ENCODE measurements around the gene FGR. TPM values are rescaled to one million over a fixed set of nuclear protein-coding genes. Genes with fewer than 3 reads are reported as not detected.

Gene FGR
- total and polyA plus RNA-seq, 2 experiments from 2014 or later, result 0.53 to 0.56 TPM

DNA sequence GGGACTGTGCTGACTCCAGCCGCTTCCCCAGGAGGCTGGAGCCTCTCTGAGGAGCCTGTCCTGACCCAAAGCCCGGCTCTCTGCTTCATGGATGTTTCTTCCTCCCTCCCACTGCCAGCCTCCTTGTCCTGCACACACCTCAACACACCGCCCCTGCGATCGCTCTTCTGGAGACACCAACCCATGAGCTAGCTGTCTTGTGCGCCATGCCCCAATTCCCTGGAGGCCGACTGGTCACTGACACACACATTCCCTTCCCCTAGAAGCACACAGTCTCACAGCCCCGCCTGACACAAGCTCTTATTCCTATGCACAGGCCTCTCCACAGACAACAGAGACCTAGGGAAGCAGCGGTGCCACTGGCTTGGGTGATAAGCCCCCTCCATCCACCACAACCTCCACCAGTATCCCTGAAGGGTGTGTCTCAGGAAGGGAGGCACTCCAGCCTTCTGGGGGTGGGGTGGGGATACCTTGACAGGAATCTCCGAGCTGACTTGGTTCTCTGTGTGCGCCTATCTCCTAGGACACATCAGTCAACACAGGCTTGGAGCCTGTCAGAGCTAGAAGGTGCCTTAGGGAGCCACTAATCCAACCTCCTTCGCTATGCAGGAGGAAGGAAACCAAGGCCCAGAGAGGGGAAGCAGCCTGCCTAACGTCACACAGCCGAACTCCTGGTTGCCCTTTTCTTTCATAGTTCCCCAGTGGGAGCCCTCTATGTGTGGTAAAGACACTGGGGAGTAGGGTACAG is 62.1 kb downstream of the FGR start:
- Mint-ChIP-seq H3K27ac (peak overlapping the region; percentile 74), H3K36me3 (ENCODE audit: low read depth) (no peaks in the 10 kb centered on the region), H3K9me3 (no peaks in the 10 kb centered on the region; the same call in 2 of the 3 replicates), H3K4me3 (peak overlapping the region; percentile 69), H3K4me1 (peaks cover 75% of the 10 kb centered on the region), H3K27me3 (ENCODE audit: insufficient read depth, low read depth, poor library complexity) (peaks cover 13% of the 10 kb centered on the region)
- Histone ChIP-seq H3K27ac (ENCODE audit: low read depth) (peak overlapping the region; percentile 98; the same call in 1 of the 2 replicates), H3K4me2 (peak overlapping the region; percentile 92), H3K27me3 (ENCODE audit: insufficient read depth) (no peaks in the 10 kb centered on the region), H3K4me3 (peak overlapping the region; percentile 54; the same call in 1 of the 2 replicates), H2AFZ (no peak overlapping the region), H3K36me3 (ENCODE audit: insufficient read depth) (no peaks in the 10 kb centered on the region), H3K4me1 (ENCODE audit: insufficient read depth) (peaks cover 66% of the 10 kb centered on the region), H3K9me2 (ENCODE audit: insufficient read depth) (no peaks in the 10 kb centered on the region), H4K20me1 (replicated peaks; ENCODE audit: insufficient read depth) (peaks cover 7% of the 10 kb centered on the region), H3F3A (replicated peaks; ENCODE audit: low read depth) (peaks cover 68% of the 10 kb centered on the region), H3K79me2 (replicated peaks; ENCODE audit: insufficient read depth) (peaks cover 27% of the 10 kb centered on the region)
- DNase-seq (ENCODE audit: low spot score), result no peak
- no peak for ATAC-seq
- TF ChIP-seq NANOG (IDR thresholded peaks at IDR 0.05; ENCODE audit: borderline replicate concordance) (no peak), POLR2AphosphoS5 (IDR thresholded peaks at IDR 0.05; ENCODE audit: low read depth) (no peak), JUNB (IDR thresholded peaks at IDR 0.05; ENCODE audit: unreplicated experiment) (no peak)
- TF ChIP-seq, protein P1, sequence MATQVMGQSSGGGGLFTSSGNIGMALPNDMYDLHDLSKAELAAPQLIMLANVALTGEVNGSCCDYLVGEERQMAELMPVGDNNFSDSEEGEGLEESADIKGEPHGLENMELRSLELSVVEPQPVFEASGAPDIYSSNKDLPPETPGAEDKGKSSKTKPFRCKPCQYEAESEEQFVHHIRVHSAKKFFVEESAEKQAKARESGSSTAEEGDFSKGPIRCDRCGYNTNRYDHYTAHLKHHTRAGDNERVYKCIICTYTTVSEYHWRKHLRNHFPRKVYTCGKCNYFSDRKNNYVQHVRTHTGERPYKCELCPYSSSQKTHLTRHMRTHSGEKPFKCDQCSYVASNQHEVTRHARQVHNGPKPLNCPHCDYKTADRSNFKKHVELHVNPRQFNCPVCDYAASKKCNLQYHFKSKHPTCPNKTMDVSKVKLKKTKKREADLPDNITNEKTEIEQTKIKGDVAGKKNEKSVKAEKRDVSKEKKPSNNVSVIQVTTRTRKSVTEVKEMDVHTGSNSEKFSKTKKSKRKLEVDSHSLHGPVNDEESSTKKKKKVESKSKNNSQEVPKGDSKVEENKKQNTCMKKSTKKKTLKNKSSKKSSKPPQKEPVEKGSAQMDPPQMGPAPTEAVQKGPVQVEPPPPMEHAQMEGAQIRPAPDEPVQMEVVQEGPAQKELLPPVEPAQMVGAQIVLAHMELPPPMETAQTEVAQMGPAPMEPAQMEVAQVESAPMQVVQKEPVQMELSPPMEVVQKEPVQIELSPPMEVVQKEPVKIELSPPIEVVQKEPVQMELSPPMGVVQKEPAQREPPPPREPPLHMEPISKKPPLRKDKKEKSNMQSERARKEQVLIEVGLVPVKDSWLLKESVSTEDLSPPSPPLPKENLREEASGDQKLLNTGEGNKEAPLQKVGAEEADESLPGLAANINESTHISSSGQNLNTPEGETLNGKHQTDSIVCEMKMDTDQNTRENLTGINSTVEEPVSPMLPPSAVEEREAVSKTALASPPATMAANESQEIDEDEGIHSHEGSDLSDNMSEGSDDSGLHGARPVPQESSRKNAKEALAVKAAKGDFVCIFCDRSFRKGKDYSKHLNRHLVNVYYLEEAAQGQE (IDR thresholded peaks at IDR 0.05; ENCODE audit: unreplicated experiment), result no peak
- TF ChIP-seq, protein P2, sequence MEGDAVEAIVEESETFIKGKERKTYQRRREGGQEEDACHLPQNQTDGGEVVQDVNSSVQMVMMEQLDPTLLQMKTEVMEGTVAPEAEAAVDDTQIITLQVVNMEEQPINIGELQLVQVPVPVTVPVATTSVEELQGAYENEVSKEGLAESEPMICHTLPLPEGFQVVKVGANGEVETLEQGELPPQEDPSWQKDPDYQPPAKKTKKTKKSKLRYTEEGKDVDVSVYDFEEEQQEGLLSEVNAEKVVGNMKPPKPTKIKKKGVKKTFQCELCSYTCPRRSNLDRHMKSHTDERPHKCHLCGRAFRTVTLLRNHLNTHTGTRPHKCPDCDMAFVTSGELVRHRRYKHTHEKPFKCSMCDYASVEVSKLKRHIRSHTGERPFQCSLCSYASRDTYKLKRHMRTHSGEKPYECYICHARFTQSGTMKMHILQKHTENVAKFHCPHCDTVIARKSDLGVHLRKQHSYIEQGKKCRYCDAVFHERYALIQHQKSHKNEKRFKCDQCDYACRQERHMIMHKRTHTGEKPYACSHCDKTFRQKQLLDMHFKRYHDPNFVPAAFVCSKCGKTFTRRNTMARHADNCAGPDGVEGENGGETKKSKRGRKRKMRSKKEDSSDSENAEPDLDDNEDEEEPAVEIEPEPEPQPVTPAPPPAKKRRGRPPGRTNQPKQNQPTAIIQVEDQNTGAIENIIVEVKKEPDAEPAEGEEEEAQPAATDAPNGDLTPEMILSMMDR (conservative IDR thresholded peaks at IDR 0.05; ENCODE audit: low read depth in 2 of 2), result no peak

DNA sequence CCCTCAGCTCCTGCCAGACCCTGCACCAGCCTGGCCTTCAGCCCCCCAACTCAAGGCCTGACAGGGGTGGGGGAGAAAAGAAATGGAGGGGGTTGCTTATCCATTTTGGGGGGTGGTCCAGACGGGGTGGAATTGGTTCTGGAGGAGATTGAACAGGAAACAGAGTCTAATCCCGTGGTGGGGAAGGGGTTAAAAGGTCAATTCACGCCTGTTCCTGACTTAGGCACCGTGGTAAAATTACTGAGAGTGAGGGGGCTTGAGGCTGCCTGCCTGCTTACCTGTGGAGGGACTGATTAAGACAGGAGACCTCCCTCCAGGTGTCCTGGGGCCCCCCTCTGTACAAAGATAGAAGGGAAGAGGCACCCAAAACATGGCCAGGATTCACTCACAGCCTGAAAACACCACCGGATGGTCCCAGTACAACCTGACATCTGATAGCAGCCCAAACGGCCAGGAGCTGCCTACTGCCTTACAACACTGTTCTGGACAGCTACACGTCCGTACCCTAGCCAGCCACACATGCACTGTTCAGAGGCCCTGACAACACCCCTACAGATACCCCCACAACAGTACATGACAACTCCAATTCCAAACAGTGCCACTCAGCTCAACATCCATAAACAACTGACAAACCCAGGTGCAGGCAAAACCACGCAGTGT is 62.8 kb downstream of the FGR start:
- H3K36me3 ChIP-seq (ENCODE audit: insufficient read depth), result no peaks in the 10 kb centered on the region
- peak overlapping the region; percentile 92 for H3K4me2 ChIP-seq
- peak overlapping the region; percentile 74 for H3K27ac Mint-ChIP-seq
- peaks cover 72% of the 10 kb centered on the region for H3K4me1 ChIP-seq (ENCODE audit: insufficient read depth)
- H3K27ac ChIP-seq (ENCODE audit: low read depth), result peak overlapping the region; percentile 98
- no peaks in the 10 kb centered on the region for H3K27me3 ChIP-seq (ENCODE audit: insufficient read depth)
- H3K4me1 Mint-ChIP-seq, result peaks cover 81% of the 10 kb centered on the region
- peaks cover 15% of the 10 kb centered on the region for H3K27me3 Mint-ChIP-seq (ENCODE audit: insufficient read depth, low read depth, poor library complexity)
- no peaks in the 10 kb centered on the region for H3K36me3 Mint-ChIP-seq (ENCODE audit: low read depth)
- ATAC-seq (peak; percentile 0; the same call in 2 of the 3 replicates), DNase-seq (ENCODE audit: low spot score) (peak; percentile 73)
- H3K4me3 ChIP-seq, result peak overlapping the region; percentile 54
- H3K9me2 ChIP-seq (ENCODE audit: insufficient read depth), result no peaks in the 10 kb centered on the region
- no peaks in the 10 kb centered on the region; the same call in 2 of the 3 replicates for H3K9me3 Mint-ChIP-seq
- H2AFZ ChIP-seq, result no peak overlapping the region
- peaks cover 7% of the 10 kb centered on the region for H4K20me1 ChIP-seq (replicated peaks; ENCODE audit: insufficient read depth)
- peaks cover 73% of the 10 kb centered on the region for H3F3A ChIP-seq (replicated peaks; ENCODE audit: low read depth)
- TF ChIP-seq JUNB (IDR thresholded peaks at IDR 0.05; ENCODE audit: unreplicated experiment) (peak; percentile 92), STAT1 (IDR thresholded peaks at IDR 0.05; ENCODE audit: unreplicated experiment) (no peak)
- H3K79me2 ChIP-seq (replicated peaks; ENCODE audit: insufficient read depth), result peaks cover 27% of the 10 kb centered on the region
- H3K4me3 Mint-ChIP-seq, result peak overlapping the region; percentile 69

All from GM23338 (cell line).